A673 (cell line): Measurements from ENCODE around the gene VPS11. TPM values are rescaled to one million over a fixed set of nuclear protein-coding genes. Genes with fewer than 3 reads are reported as not detected.

Source experiments
- BruUV-seq: library from RNA; stranded (reverse); fragments of 400-500 nt; replicated peaks from 2 replicates; lab custom pipeline; 2021; lab: Mats Ljungman, UMichigan
- CTCF ChIA-PET: fragments of 300-600 bp; sonication (Branson Sonifier 250); formaldehyde crosslinking; loops from one replicate; lab custom pipeline; 2022; ENCODE audit warnings: antibody characterized with exemption; lab: Charles Lee
- POLR2A ChIA-PET: fragments of 300-600 bp; sonication (Branson Sonifier 250); formaldehyde crosslinking; loops from one replicate; lab custom pipeline; 2022; ENCODE audit warnings: antibody characterized with exemption; ENCODE audit not compliant: low non-redundant PET; lab: Charles Lee
- DNase-seq: peaks from one replicate; pipeline ENCODE4 v3.0.0-alpha.2; 2015; ENCODE audit warnings: low spot score
- H3K27ac ChIP-seq: fragments of 200-600 bp; sonication (generic); 2 replicates; pipeline ENCODE4 v1.5.1; 2016; ENCODE audit warnings: mixed run types, low read depth, mild to moderate bottlenecking, mixed read lengths, antibody characterized with exemption, low read length; ENCODE audit not compliant: poor library complexity, severe bottlenecking
- H3K27me3 ChIP-seq: fragments of 200-600 bp; sonication (generic); replicated peaks from 2 replicates; pipeline ENCODE4 v1.6.1; 2017; ENCODE audit warnings: mixed run types, low read depth, mild to moderate bottlenecking, mixed read lengths, antibody characterized with exemption, low read length; ENCODE audit not compliant: insufficient read depth, poor library complexity
- H3K36me3 ChIP-seq: fragments of 200-600 bp; sonication (generic); 2 replicates; pipeline ENCODE4 v1.6.1; 2016; ENCODE audit warnings: mixed run types, mild to moderate bottlenecking, mixed read lengths, antibody characterized with exemption, low read length; ENCODE audit not compliant: insufficient read depth, poor library complexity, severe bottlenecking
- H3K4me1 ChIP-seq: fragments of 200-600 bp; sonication (generic); 2 replicates; pipeline ENCODE4 v1.6.1; 2017; ENCODE audit warnings: mixed run types, mild to moderate bottlenecking, mixed read lengths, antibody characterized with exemption, low read length; ENCODE audit not compliant: insufficient read depth, poor library complexity, severe bottlenecking
- H3K4me3 ChIP-seq: fragments of 200-600 bp; sonication (generic); 2 replicates; pipeline ENCODE4 v1.5.1; 2016; ENCODE audit warnings: low read depth, mixed run types, mild to moderate bottlenecking, mixed read lengths, low read length; ENCODE audit not compliant: poor library complexity, severe bottlenecking
- H3K9me3 ChIP-seq: fragments of 200-600 bp; sonication (generic); 2 replicates; pipeline ENCODE4 v1.6.1; 2016; ENCODE audit warnings: mixed run types, low read depth, mild to moderate bottlenecking, mixed read lengths, antibody characterized with exemption, low read length; ENCODE audit not compliant: poor library complexity, severe bottlenecking
- CTCF ChIP-seq: fragments of 300-800, 200-600 bp; sonication (generic); conservative IDR thresholded peaks from 2 replicates; pipeline ENCODE4 v1.5.1; 2017; ENCODE audit warnings: low read depth, mild to moderate bottlenecking, antibody characterized with exemption, low read length, moderate library complexity, mixed read lengths
- EZH2 ChIP-seq: fragments of 200-600 bp; sonication (generic); IDR thresholded peaks from 2 replicates; pipeline ENCODE4 v1.6.1; 2017; ENCODE audit warnings: borderline replicate concordance, low read depth, mild to moderate bottlenecking, mixed read lengths, antibody characterized with exemption, low read length; ENCODE audit not compliant: poor library complexity, severe bottlenecking
- intact Hi-C: fragments of 100-400 bp; cut with micrococcal nuclease; formaldehyde crosslinking; loops from one replicate; pipeline ENCODE4 v1.10.0; 2022; ENCODE audit not compliant: unreplicated experiment
- total RNA-seq: library from RNA; stranded (reverse); gene quantifications from 2 replicates; pipeline ENCODE4 v1.2.3, GENCODE V29; 2021

VPS11 gene
- total RNA-seq, 1 experiment from 2014 or later, result 26.7 TPM

GRCh38 chr11:119091966-119092879 is 24.6 kb downstream of the VPS11 start:
- POLR2A ChIA-PET, result interaction anchor here (0.6 kb wide), 1 partner anchor 75 kb away, joined by 3 read pairs; no protein-coding TSS in a partner anchor
- intact Hi-C loops, result no loop called here
- no peaks in the 10 kb centered on the region for H3K27me3 ChIP-seq
- peaks cover 29% of the 10 kb centered on the region for H3K4me1 ChIP-seq
- peak overlapping the region; percentile 92 for H3K4me3 ChIP-seq
- peaks cover 51% of the 10 kb centered on the region for H3K36me3 ChIP-seq
- TF ChIP-seq EZH2 (no peak), CTCF (no peak)
- H3K27ac ChIP-seq, result peak overlapping the region; percentile 95
- DNase-seq, result peak; percentile 30
- CTCF ChIA-PET, result no interaction called here
- no peaks in the 10 kb centered on the region for H3K9me3 ChIP-seq
- no TSS peak for BruUV-seq

- Histone ChIP-seq H3K36me3 (peaks cover 61% of the 10 kb centered on the region), H3K4me1 (peaks cover 29% of the 10 kb centered on the region), H3K27ac (peak overlapping the region; percentile 95), H3K4me3 (peak overlapping the region; percentile 92), H3K9me3 (no peaks in the 10 kb centered on the region), H3K27me3 (no peaks in the 10 kb centered on the region)
- intact Hi-C loops, result no loop called here
- ChIA-PET CTCF (no interaction called here), POLR2A (interaction anchor here (0.6 to 0.7 kb wide), 2 partner anchors 55 to 76 kb away, joined by 3 read pairs; no protein-coding TSS in a partner anchor)
- BruUV-seq, result no TSS peak
- TF ChIP-seq CTCF (no peak), EZH2 (no peak)
- peak; percentile 28 for DNase-seq
Measured at GRCh38 chr11:119092880-119093842, 25.5 kb downstream of the VPS11 start.
